ENCODE data around the gene CFAP73.
"Not testable (repeated sequence)": the region's sequence is repeated elsewhere in the genome, so short reads cannot be mapped to it uniquely, and the experiment has no call there.

The CFAP73 gene

DNA sequence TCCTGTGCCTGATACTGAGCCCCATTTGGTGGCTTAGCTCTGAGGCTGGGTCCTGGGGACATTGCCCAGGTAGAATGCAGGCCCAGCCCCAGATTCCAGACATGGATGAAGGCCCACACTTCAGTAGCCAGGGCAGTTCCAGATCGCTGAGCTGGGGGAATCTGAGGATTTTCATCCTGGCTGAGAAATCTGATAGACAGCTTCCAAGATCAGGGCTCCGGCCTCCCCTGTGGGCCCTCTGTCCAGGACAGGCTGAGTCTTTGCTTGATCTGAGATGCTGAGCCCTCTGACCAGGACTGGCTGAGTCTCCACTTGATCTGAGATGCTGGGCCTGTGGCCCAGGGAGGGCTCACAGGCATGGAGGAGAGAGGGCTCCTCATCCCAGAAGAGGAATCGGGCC is 10.7 kb upstream of the CFAP73 start:
- Histone ChIP-seq H3K9ac (ENCODE audit: low read length) (no peak overlapping the region), H3K4me2 (ENCODE audit: low read depth, low read length, poor library complexity, severe bottlenecking) (no peak overlapping the region), H3K4me3 (ENCODE audit: insufficient read depth, low read length, poor library complexity, severe bottlenecking) (no peak overlapping the region), H2AFZ (ENCODE audit: low read depth, low read length, severe bottlenecking) (no peak overlapping the region), H3K36me3 (ENCODE audit: low read length) (no peaks in the 10 kb centered on the region), H3K9me2 (replicated peaks; ENCODE audit: insufficient read depth, low read length) (no peaks in the 10 kb centered on the region), H3K9me3 (ENCODE audit: insufficient read depth, low read length) (no peaks in the 10 kb centered on the region), H3K79me2 (ENCODE audit: insufficient read depth, low read length) (peaks cover 15% of the 10 kb centered on the region), H3F3A (ENCODE audit: insufficient read depth) (peaks cover 8% of the 10 kb centered on the region), H3K27ac (ENCODE audit: low read depth, low read length) (no peak overlapping the region), H4K20me1 (ENCODE audit: low read depth, low read length) (no peaks in the 10 kb centered on the region), H3K27me3 (ENCODE audit: low read length) (no peaks in the 10 kb centered on the region)
- TF ChIP-seq EZH2phosphoT487 (conservative IDR thresholded peaks at IDR 0.05; ENCODE audit: low read length) (no peak), CTCF (IDR thresholded peaks at IDR 0.05; ENCODE audit: insufficient read depth, low read length, poor library complexity, severe bottlenecking) (no peak)

GRCh38 chr12:113140706-113141105 is 8.8 kb upstream of the CFAP73 start:
- Histone ChIP-seq H3K27me3 (ENCODE audit: low read length) (no peaks in the 10 kb centered on the region), H3K79me2 (ENCODE audit: insufficient read depth, low read length) (no peaks in the 10 kb centered on the region), H3F3A (ENCODE audit: insufficient read depth) (peaks cover 8% of the 10 kb centered on the region), H3K4me2 (ENCODE audit: low read depth, low read length, poor library complexity, severe bottlenecking) (peak overlapping the region; percentile 21), H3K36me3 (ENCODE audit: low read length) (no peaks in the 10 kb centered on the region), H3K9ac (ENCODE audit: low read length) (no peak overlapping the region), H3K27ac (ENCODE audit: low read depth, low read length) (no peak overlapping the region), H3K4me3 (ENCODE audit: insufficient read depth, low read length, poor library complexity, severe bottlenecking) (no peak overlapping the region), H2AFZ (ENCODE audit: low read depth, low read length, severe bottlenecking) (no peak overlapping the region), H4K20me1 (ENCODE audit: low read depth, low read length) (no peaks in the 10 kb centered on the region), H3K9me2 (replicated peaks; ENCODE audit: insufficient read depth, low read length) (no peaks in the 10 kb centered on the region), H3K9me3 (ENCODE audit: insufficient read depth, low read length) (no peaks in the 10 kb centered on the region)
- no peak for TF ChIP-seq EZH2phosphoT487 (conservative IDR thresholded peaks at IDR 0.05; ENCODE audit: low read length)
- no peak for TF ChIP-seq CTCF (IDR thresholded peaks at IDR 0.05; ENCODE audit: insufficient read depth, low read length, poor library complexity, severe bottlenecking)

GRCh38 chr12:113141716-113142115 is 7.8 kb upstream of the CFAP73 start:
- not testable (repeated sequence) for H3K36me3 ChIP-seq (ENCODE audit: low read length); H3K9me2 ChIP-seq (replicated peaks; ENCODE audit: insufficient read depth, low read length); H3K9me3 ChIP-seq (ENCODE audit: insufficient read depth, low read length); H4K20me1 ChIP-seq (ENCODE audit: low read depth, low read length); H2AFZ ChIP-seq (ENCODE audit: low read depth, low read length, severe bottlenecking); H3K27ac ChIP-seq (ENCODE audit: low read depth, low read length); H3K79me2 ChIP-seq (ENCODE audit: insufficient read depth, low read length); H3K27me3 ChIP-seq (ENCODE audit: low read length); H3K4me2 ChIP-seq (ENCODE audit: low read depth, low read length, poor library complexity, severe bottlenecking); H3K9ac ChIP-seq (ENCODE audit: low read length); H3F3A ChIP-seq (ENCODE audit: insufficient read depth); H3K4me3 ChIP-seq (ENCODE audit: insufficient read depth, low read length, poor library complexity, severe bottlenecking)

DNA sequence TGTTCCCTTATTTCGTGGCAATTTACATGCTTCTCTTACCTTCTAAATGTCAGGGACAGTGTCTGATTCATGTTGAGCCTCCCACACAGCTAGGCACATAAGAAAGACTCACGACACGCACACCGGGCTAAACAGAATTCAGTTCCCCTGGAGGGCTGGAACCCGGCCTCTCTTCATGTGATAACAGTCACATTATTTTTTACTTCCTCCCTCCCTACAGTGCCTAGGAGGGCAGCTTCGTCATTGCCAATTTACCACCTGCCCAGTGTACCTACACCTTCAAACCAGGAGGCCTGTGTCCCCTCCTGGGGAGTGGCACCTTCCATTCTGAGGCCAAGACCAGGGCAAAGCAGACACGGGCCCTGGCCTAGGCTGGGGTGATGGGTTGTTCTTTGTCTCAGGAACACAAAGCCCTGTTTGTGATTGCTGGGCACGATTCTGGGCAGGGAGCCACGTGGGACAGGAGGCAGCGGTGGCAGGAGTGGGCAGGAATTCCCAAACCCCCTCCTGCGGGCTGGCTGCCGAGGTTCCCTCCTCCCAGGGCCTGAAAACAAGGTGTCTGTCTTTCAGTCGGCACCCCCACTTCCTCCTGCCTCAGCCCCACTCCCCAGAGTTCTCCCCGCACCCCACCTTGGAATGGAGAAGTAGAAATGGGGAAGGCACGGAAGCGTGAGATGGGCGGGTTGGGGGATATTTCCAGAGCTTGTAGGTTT is 7.2 kb upstream of the CFAP73 start:
- Histone ChIP-seq H3K9me3 (ENCODE audit: insufficient read depth, low read length) (no peaks in the 10 kb centered on the region), H3K4me3 (ENCODE audit: insufficient read depth, low read length, poor library complexity, severe bottlenecking) (no peak overlapping the region), H3K9me2 (replicated peaks; ENCODE audit: insufficient read depth, low read length) (no peaks in the 10 kb centered on the region), H2AFZ (ENCODE audit: low read depth, low read length, severe bottlenecking) (no peak overlapping the region), H3K9ac (ENCODE audit: low read length) (no peak overlapping the region), H3K4me2 (ENCODE audit: low read depth, low read length, poor library complexity, severe bottlenecking) (no peak overlapping the region), H3K36me3 (ENCODE audit: low read length) (no peaks in the 10 kb centered on the region), H3K27ac (ENCODE audit: low read depth, low read length) (no peak overlapping the region), H3K79me2 (ENCODE audit: insufficient read depth, low read length) (no peaks in the 10 kb centered on the region), H4K20me1 (ENCODE audit: low read depth, low read length) (no peaks in the 10 kb centered on the region), H3K27me3 (ENCODE audit: low read length) (no peaks in the 10 kb centered on the region), H3F3A (ENCODE audit: insufficient read depth) (no peaks in the 10 kb centered on the region)
- TF ChIP-seq EZH2phosphoT487 (conservative IDR thresholded peaks at IDR 0.05; ENCODE audit: low read length) (no peak), CTCF (IDR thresholded peaks at IDR 0.05; ENCODE audit: insufficient read depth, low read length, poor library complexity, severe bottlenecking) (no peak)

All from SU-DHL-6 (cell line).